ENCODE results near the gene SNX17.

The SNX17 gene

GRCh38 chr2:27379836-27380625 lies 9.6 kb downstream of the SNX17 start:
- 3% methylated on average over 35 of the region's 35 CpGs for whole genome bisulfite sequencing
- Histone ChIP-seq H3K27ac (ENCODE audit: low read depth, low read length) (peak overlapping the region; percentile 94), H3K9ac (ENCODE audit: low read depth, low read length) (peak overlapping the region; percentile 90), H3K4me1 (ENCODE audit: insufficient read depth, low read length) (peaks cover 10% of the 10 kb centered on the region; the same call in 1 of the 2 replicates), H3K36me3 (ENCODE audit: insufficient read depth, low read length) (peaks cover 81% of the 10 kb centered on the region), H3K27me3 (ENCODE audit: insufficient read depth, low read length) (no peaks in the 10 kb centered on the region), H3K9me3 (ENCODE audit: insufficient read depth, low read depth, low read length) (no peaks in the 10 kb centered on the region), H3K4me3 (ENCODE audit: low read length) (peak overlapping the region; percentile 90)

GRCh38 chr2:27380626-27381545 lies 10.5 kb downstream of the SNX17 start, which contains the start of gene ZNF513:
TSS of gene ZNF513 (minus strand) at chr2:27380734. CDS start at chr2:27380526, 208 bp downstream.
- 23% methylated on average over 66 of the region's 67 CpGs for WGBS

GRCh38 chr2:27381577-27382181 lies 11.3 kb downstream of the SNX17 start:
- Histone ChIP-seq H3K4me1 (ENCODE audit: insufficient read depth, low read length) (peaks cover 10% of the 10 kb centered on the region; the same call in 1 of the 2 replicates), H3K27ac (ENCODE audit: low read depth, low read length) (peak overlapping the region; percentile 94; the same call in 1 of the 2 replicates), H3K27me3 (ENCODE audit: insufficient read depth, low read length) (no peaks in the 10 kb centered on the region), H3K36me3 (ENCODE audit: insufficient read depth, low read length) (peaks cover 79% of the 10 kb centered on the region), H3K4me3 (ENCODE audit: low read length) (no peak overlapping the region; the same call in 1 of the 2 replicates), H3K9ac (ENCODE audit: low read depth, low read length) (peak overlapping the region; percentile 90), H3K9me3 (ENCODE audit: insufficient read depth, low read depth, low read length) (no peaks in the 10 kb centered on the region)
- whole genome bisulfite sequencing: 95% methylated on average over 10 of the region's 10 CpGs

More at GRCh38 chr2:27380626-27381545, 10.5 kb downstream of the SNX17 start, which contains the start of gene ZNF513:
- H3K27me3 ChIP-seq (ENCODE audit: insufficient read depth, low read length): no peaks in the 10 kb centered on the region
- H3K9me3 ChIP-seq (ENCODE audit: insufficient read depth, low read depth, low read length): no peaks in the 10 kb centered on the region
- H3K4me1 ChIP-seq (ENCODE audit: insufficient read depth, low read length): peaks cover 10% of the 10 kb centered on the region; the same call in 1 of the 2 replicates
- H3K27ac ChIP-seq (ENCODE audit: low read depth, low read length): peak within 1 kb of the TSS; percentile 94
- H3K9ac ChIP-seq (ENCODE audit: low read depth, low read length): peak within 1 kb of the TSS; percentile 90
- peak within 1 kb of the TSS; percentile 90 for H3K4me3 ChIP-seq (ENCODE audit: low read length)
- H3K36me3 ChIP-seq (ENCODE audit: insufficient read depth, low read length): peaks cover 81% of the 10 kb centered on the region

GRCh38 chr2:27390822-27391679 lies 20.6 kb downstream of the SNX17 start:
- H3K27ac ChIP-seq (ENCODE audit: low read depth, low read length): no peak overlapping the region
- 96% methylated on average over 9 of the region's 9 CpGs for WGBS
- no peaks in the 10 kb centered on the region for H3K9me3 ChIP-seq (ENCODE audit: insufficient read depth, low read depth, low read length)
- peaks cover 25% of the 10 kb centered on the region for H3K36me3 ChIP-seq (ENCODE audit: insufficient read depth, low read length)
- no peaks in the 10 kb centered on the region for H3K27me3 ChIP-seq (ENCODE audit: insufficient read depth, low read length)
- no peaks in the 10 kb centered on the region for H3K4me1 ChIP-seq (ENCODE audit: insufficient read depth, low read length)
- H3K9ac ChIP-seq (ENCODE audit: low read depth, low read length): no peak overlapping the region
- no peak overlapping the region for H3K4me3 ChIP-seq (ENCODE audit: low read length)

GRCh38 chr2:27393225-27393624 lies 22.8 kb downstream of the SNX17 start:
- Histone ChIP-seq H3K4me3 (ENCODE audit: low read length) (no peak overlapping the region), H3K27me3 (ENCODE audit: insufficient read depth, low read length) (no peaks in the 10 kb centered on the region), H3K4me1 (ENCODE audit: insufficient read depth, low read length) (no peaks in the 10 kb centered on the region), H3K36me3 (ENCODE audit: insufficient read depth, low read length) (peaks cover 15% of the 10 kb centered on the region; the same call in 1 of the 2 replicates), H3K9me3 (ENCODE audit: insufficient read depth, low read depth, low read length) (no peaks in the 10 kb centered on the region), H3K9ac (ENCODE audit: low read depth, low read length) (no peak overlapping the region), H3K27ac (ENCODE audit: low read depth, low read length) (no peak overlapping the region)
- 97% methylated on average over 33 of the region's 33 CpGs for WGBS

GRCh38 chr2:27398962-27399361 lies 28.5 kb downstream of the SNX17 start:
- H3K27me3 ChIP-seq (ENCODE audit: insufficient read depth, low read length): no peaks in the 10 kb centered on the region
- H3K9ac ChIP-seq (ENCODE audit: low read depth, low read length): no peak overlapping the region
- no peaks in the 10 kb centered on the region for H3K9me3 ChIP-seq (ENCODE audit: insufficient read depth, low read depth, low read length)
- 97% methylated on average over 5 of the region's 5 CpGs for WGBS
- H3K27ac ChIP-seq (ENCODE audit: low read depth, low read length): no peak overlapping the region
- H3K4me1 ChIP-seq (ENCODE audit: insufficient read depth, low read length): no peaks in the 10 kb centered on the region
- no peak overlapping the region for H3K4me3 ChIP-seq (ENCODE audit: low read length)
- peaks cover 19% of the 10 kb centered on the region; the same call in 1 of the 2 replicates for H3K36me3 ChIP-seq (ENCODE audit: insufficient read depth, low read length)

- Histone ChIP-seq H3K4me3 (ENCODE audit: low read length) (no peak overlapping the region), H3K27me3 (ENCODE audit: insufficient read depth, low read length) (no peaks in the 10 kb centered on the region), H3K36me3 (ENCODE audit: insufficient read depth, low read length) (peaks cover 25% of the 10 kb centered on the region; the same call in 1 of the 2 replicates), H3K9ac (ENCODE audit: low read depth, low read length) (no peak overlapping the region), H3K27ac (ENCODE audit: low read depth, low read length) (no peak overlapping the region), H3K9me3 (ENCODE audit: insufficient read depth, low read depth, low read length) (no peaks in the 10 kb centered on the region), H3K4me1 (ENCODE audit: insufficient read depth, low read length) (no peaks in the 10 kb centered on the region)
- WGBS: 100% methylated on average over 1 of the region's 2 CpGs
Measured at GRCh38 chr2:27400348-27401135, 30.1 kb downstream of the SNX17 start.

- Histone ChIP-seq H3K36me3 (ENCODE audit: insufficient read depth, low read length) (peaks cover 14% of the 10 kb centered on the region), H3K27ac (ENCODE audit: low read depth, low read length) (no peak overlapping the region), H3K4me3 (ENCODE audit: low read length) (peak overlapping the region; percentile 92), H3K9me3 (ENCODE audit: insufficient read depth, low read depth, low read length) (no peaks in the 10 kb centered on the region), H3K27me3 (ENCODE audit: insufficient read depth, low read length) (no peaks in the 10 kb centered on the region), H3K9ac (ENCODE audit: low read depth, low read length) (peak overlapping the region; percentile 92; the same call in 1 of the 2 replicates), H3K4me1 (ENCODE audit: insufficient read depth, low read length) (peaks cover 4% of the 10 kb centered on the region; the same call in 1 of the 2 replicates)
- 46% methylated on average over 12 of the region's 16 CpGs for WGBS
Measured at GRCh38 chr2:27407798-27408491, 37.5 kb downstream of the SNX17 start.

- no peaks in the 10 kb centered on the region for H3K9me3 ChIP-seq (ENCODE audit: insufficient read depth, low read depth, low read length)
- peak overlapping the region; percentile 92 for H3K9ac ChIP-seq (ENCODE audit: low read depth, low read length)
- peak overlapping the region; percentile 92 for H3K4me3 ChIP-seq (ENCODE audit: low read length)
- peak overlapping the region; percentile 89 for H3K27ac ChIP-seq (ENCODE audit: low read depth, low read length)
- WGBS: under 1% methylated on average over 33 of the region's 33 CpGs
- H3K36me3 ChIP-seq (ENCODE audit: insufficient read depth, low read length): peaks cover 11% of the 10 kb centered on the region
- peaks cover 4% of the 10 kb centered on the region; the same call in 1 of the 2 replicates for H3K4me1 ChIP-seq (ENCODE audit: insufficient read depth, low read length)
- H3K27me3 ChIP-seq (ENCODE audit: insufficient read depth, low read length): no peaks in the 10 kb centered on the region
Measured at GRCh38 chr2:27408601-27409320, 38.3 kb downstream of the SNX17 start.
